Measurements from ENCODE around the gene PDE1C. TPM values are rescaled to one million over a fixed set of nuclear protein-coding genes. Genes with fewer than 3 reads are reported as not detected.

PDE1C gene
- polyA plus RNA-seq, 1 of the 3 experiments (the other 2 are of a cell fraction) = 4.6 TPM

DNA sequence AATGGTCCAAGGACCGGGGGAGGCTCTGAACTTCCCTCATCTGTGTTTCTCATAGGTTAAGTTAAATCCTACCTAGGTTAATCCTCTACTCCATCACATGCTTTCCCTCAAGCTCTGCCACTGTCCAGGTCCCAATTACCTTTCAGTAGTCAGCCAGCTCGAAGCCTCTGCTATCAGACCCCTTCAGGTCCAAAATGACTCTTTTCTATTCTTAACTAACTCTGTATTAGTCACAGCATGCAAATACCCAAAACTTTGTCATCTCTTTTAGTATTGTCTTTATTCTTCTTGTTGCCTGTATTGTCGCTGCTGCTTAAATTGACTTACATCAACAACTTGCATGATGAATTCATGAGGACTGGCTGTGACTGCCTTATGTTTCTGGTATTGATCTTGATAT is 367.9 kb downstream of the PDE1C start:
- ChIA-PET POLR2A (no interaction called here), CTCF (interaction anchor here (1.9 kb wide), 1 partner anchor 259 kb away, joined by 6 read pairs; no protein-coding TSS in a partner anchor)
- Histone ChIP-seq H3K9me2 (no peaks in the 10 kb centered on the region), H3K9me3 (no peaks in the 10 kb centered on the region), H3K27ac (ENCODE audit: low read depth in 2 of 2, low read length in 1 of 2) (no peak overlapping the region), H3F3A (replicated peaks; ENCODE audit: insufficient read depth) (no peaks in the 10 kb centered on the region), H3K4me2 (no peak overlapping the region), H3K4me1 (ENCODE audit: control insufficient read depth in 1 of 2, insufficient read depth in 2 of 2, low read depth in 1 of 2, low read length in 1 of 2) (no peaks in the 10 kb centered on the region), H3K27me3 (ENCODE audit: insufficient read depth) (peaks cover 7% of the 10 kb centered on the region; the same call in 1 of the 2 replicates), H4K20me1 (ENCODE audit: insufficient read depth) (no peaks in the 10 kb centered on the region), H2AFZ (ENCODE audit: low read depth) (no peak overlapping the region), H3K4me3 (ENCODE audit: low read depth in 2 of 2, low read length in 1 of 2) (no peak overlapping the region), H3K36me3 (replicated peaks in 1 of 2; ENCODE audit: control insufficient read depth in 1 of 2, insufficient read depth in 2 of 2, low read length in 1 of 2) (no peaks in the 10 kb centered on the region), H3K9ac (no peak overlapping the region), H3K79me2 (ENCODE audit: insufficient read depth) (no peaks in the 10 kb centered on the region)
- WGBS (ENCODE audit: low lambda C conversion rate) = 6% methylated on average over 3 of the region's 3 CpGs
- no peak for DNase-seq
- TF ChIP-seq NFIC (IDR thresholded peaks at IDR 0.05; ENCODE audit: borderline replicate concordance) = no peak
- no peak for TF ChIP-seq EZH2phosphoT487 (IDR thresholded peaks at IDR 0.05; ENCODE audit: borderline replicate concordance, low read depth)
- no peak for TF ChIP-seq POLR2AphosphoS5 (IDR thresholded peaks at IDR 0.05; ENCODE audit: low read depth, low read length)
- TF ChIP-seq YY1 (IDR thresholded peaks at IDR 0.05; ENCODE audit: low read depth) = no peak
- no peak for TF ChIP-seq RFX5 (IDR thresholded peaks at IDR 0.05; ENCODE audit: low read length)
- no peak for TF ChIP-seq NRF1 (IDR thresholded peaks at IDR 0.05; ENCODE audit: low read depth, low read length)
- TF ChIP-seq RAD21 (IDR thresholded peaks at IDR 0.05; ENCODE audit: low read length) = no peak
- TF ChIP-seq FOXJ3 (CRISPR knock-in tag; IDR thresholded peaks at IDR 0.05) = no peak
- TF ChIP-seq MXI1 (IDR thresholded peaks at IDR 0.05; ENCODE audit: low read depth, low read length) = no peak
- TF ChIP-seq FOSL2 (IDR thresholded peaks at IDR 0.05; ENCODE audit: borderline replicate concordance, low read depth) = no peak
- no peak for TF ChIP-seq SIN3A (IDR thresholded peaks at IDR 0.05; ENCODE audit: borderline replicate concordance, low read depth, low read length)
- no peak for TF ChIP-seq MEF2A (IDR thresholded peaks at IDR 0.05; ENCODE audit: borderline replicate concordance, low read depth)
- TF ChIP-seq RCOR1 (IDR thresholded peaks at IDR 0.05; ENCODE audit: low read length) = no peak

Data from SK-N-SH (cell line).